Gastroesophageal sphincter (tissue), 4 donors: ENCODE results near the gene PSPN. TPM values are rescaled to one million over a fixed set of nuclear protein-coding genes. Genes with fewer than 3 reads are reported as not detected.
A peak's percentile ranks its signal among the peaks of the same experiment; 100 is the strongest.

Experiments
- ATAC-seq: fragments of 150-250 bp; one replicate; pipeline ENCODE4 v1.9.1; 2016; ENCODE audit warnings: mild to moderate bottlenecking, moderate library complexity
- H3K27ac ChIP-seq, 4 donors: fragments of 200-600 bp; sonication (generic) in 3 of 4; 1 replicate in 3 of 4; 2 replicates in 1 of 4; pipeline ENCODE4 v1.5.1; 2016 to 2019
- H3K27me3 ChIP-seq: fragments of 200-600 bp; sonication (generic); one replicate; pipeline ENCODE4 v1.5.1; 2019
- H3K36me3 ChIP-seq, 2 donors: fragments of 200-600 bp; sonication (generic); one replicate each; pipeline ENCODE4 v1.5.1; 2019; ENCODE audit warnings: control low read depth in 1 of 2
- H3K4me1 ChIP-seq, 3 donors: fragments of 200-600 bp; sonication (generic); 1 replicate in 2 of 3; 2 replicates in 1 of 3; pipeline ENCODE4 v1.5.1; 2016 to 2019; ENCODE audit warnings: control low read depth in 2 of 3
- H3K4me3 ChIP-seq, 2 donors: fragments of 200-600 bp; sonication (generic); one replicate each; pipeline ENCODE4 v1.5.1; 2019; ENCODE audit warnings: mild to moderate bottlenecking in 1 of 2, moderate library complexity in 1 of 2
- H3K9me3 ChIP-seq, 3 donors: fragments of 200-600 bp; sonication (generic); one replicate each; pipeline ENCODE4 v1.5.1; 2017 to 2019; ENCODE audit warnings: control low read depth in 2 of 3
- CTCF ChIP-seq, 4 experiments: fragments of 200-600 bp in 2 of 4; fragments of 450-650 bp in 2 of 4; sonication (generic) in 1 of 4; IDR thresholded peaks; one replicate each; pipeline ENCODE4 v1.5.1; 2017 to 2019; ENCODE audit warnings: antibody characterized with exemption in 4 of 4, mild to moderate bottlenecking in 2 of 4, moderate library complexity in 2 of 4
- EP300 ChIP-seq: sonication (generic); formaldehyde crosslinking; IDR thresholded peaks from one replicate; pipeline ENCODE4 v1.6.1; 2017; ENCODE audit warnings: antibody characterized with exemption, mild to moderate bottlenecking
- POLR2A ChIP-seq, 2 donors: fragments of 450-650 bp; IDR thresholded peaks; one replicate each; pipeline ENCODE4 v1.6.1; 2017; ENCODE audit warnings: antibody characterized with exemption in 2 of 2, mild to moderate bottlenecking in 2 of 2, moderate library complexity in 1 of 2
- POLR2AphosphoS5 ChIP-seq: sonication (generic); formaldehyde crosslinking; IDR thresholded peaks from one replicate; pipeline ENCODE4 v1.6.1; 2017; ENCODE audit warnings: antibody characterized with exemption
- WGBS, 2 donors: methylation state at CpG; one replicate each; pipeline ENCODE4 v1.1.5; 2018; ENCODE audit warnings: low coverage in 1 of 2; 5-methylcytosine and 5-hydroxymethylcytosine counted together
- total RNA-seq, 4 donors: library from RNA; depleted of rRNA; stranded (reverse); fragments of >200 nt; gene quantifications; one replicate each; pipeline ENCODE4 v1.1.0, GENCODE V29; 2016

Gene PSPN
- total RNA-seq, 4 donors from 2014 or later: 0.67 to 2.4 (median 1.4) TPM

- Histone ChIP-seq H3K9me3 (peaks cover 0 to 6% (median 0%) of the 10 kb centered on the region in 3 donors), H3K27me3 (no peaks in the 10 kb centered on the region), H3K4me3 (no peak overlapping the region), H3K27ac (peak overlapping the region in 3 of 4 donors; percentile 75 to 97 (median 76)), H3K4me1 (peaks cover 0 to 59% (median 21%) of the 10 kb centered on the region in 3 donors), H3K36me3 (peaks cover 0 to 51% of the 10 kb centered on the region in 2 donors)
- no peak for ATAC-seq
- WGBS, 2 donors: 72 to 82% methylated on average over 8 to 9 of the region's 19 CpGs
- TF ChIP-seq EP300 (no peak), POLR2AphosphoS5 (no peak), CTCF (IDR thresholded peaks at IDR 0.05) (no peak), POLR2A (IDR thresholded peaks at IDR 0.05) (no peak)
These were observed 918 bp upstream of the PSPN start for GRCh38 chr19:6376512-6377190.

GRCh38 chr19:6374711-6375410, 872 bp downstream of the PSPN start:
- 90 to 100% methylated on average over 1 to 6 of the region's 29 CpGs for WGBS, 2 donors
- Histone ChIP-seq H3K27me3 (no peaks in the 10 kb centered on the region), H3K9me3 (peaks cover 0 to 2% (median 0%) of the 10 kb centered on the region in 3 donors), H3K4me1 (peaks cover 0 to 59% (median 21%) of the 10 kb centered on the region in 3 donors), H3K4me3 (no peak overlapping the region), H3K36me3 (peaks cover 0 to 33% of the 10 kb centered on the region in 2 donors), H3K27ac (peak overlapping the region in 3 of 4 donors; percentile 96 to 100 (median 97))
- no peak for ATAC-seq
- TF ChIP-seq POLR2AphosphoS5 (no peak), CTCF (IDR thresholded peaks at IDR 0.05) (no peak), POLR2A (IDR thresholded peaks at IDR 0.05) (no peak), EP300 (no peak)

GRCh38 chr19:6374161-6374709, 1.5 kb downstream of the PSPN start:
- Histone ChIP-seq H3K27me3 (no peaks in the 10 kb centered on the region), H3K9me3 (no peaks in the 10 kb centered on the region), H3K4me3 (peak overlapping the region in 1 of 2 donors; percentile 92), H3K4me1 (peaks cover 0 to 59% (median 21%) of the 10 kb centered on the region in 3 donors), H3K36me3 (peaks cover 0 to 30% of the 10 kb centered on the region in 2 donors), H3K27ac (peak overlapping the region in 3 of 4 donors; percentile 96 to 100 (median 97))
- ATAC-seq: no peak
- 60 to 100% methylated on average over 1 of the region's 29 CpGs for WGBS, 2 donors
- TF ChIP-seq EP300 (no peak), CTCF (IDR thresholded peaks at IDR 0.05) (no peak), POLR2AphosphoS5 (no peak), POLR2A (IDR thresholded peaks at IDR 0.05) (no peak)

- H3K9me3 ChIP-seq: no peaks in the 10 kb centered on the region
- H3K4me3 ChIP-seq: peak overlapping the region; percentile 20 to 92
- ATAC-seq: no peak
- WGBS, 2 donors: 17 to 18% methylated on average over 4 of the region's 5 CpGs
- H3K36me3 ChIP-seq: peaks cover 0 to 30% of the 10 kb centered on the region in 2 donors
- H3K4me1 ChIP-seq: peaks cover 0 to 58% (median 21%) of the 10 kb centered on the region in 3 donors
- no peaks in the 10 kb centered on the region for H3K27me3 ChIP-seq
- H3K27ac ChIP-seq: peak overlapping the region; percentile 14 to 100 (median 96)
- TF ChIP-seq POLR2A (IDR thresholded peaks at IDR 0.05): no peak
- TF ChIP-seq POLR2AphosphoS5: no peak
- no peak for TF ChIP-seq EP300
- TF ChIP-seq CTCF (IDR thresholded peaks at IDR 0.05): no peak
These were observed 2.0 kb downstream of the PSPN start for GRCh38 chr19:6373813-6374108.
